Activated CD8-positive, alpha-beta memory T cell treated with anti-CD3 and anti-CD28 coated beads, Interleukin-2, amount 50 U/mL, for 24 hours (primary cell): ENCODE measurements around the gene ASB10.

Experiments used
- DNase-seq: peaks from one replicate; pipeline ENCODE4 v3.0.0-alpha.2; 2020; ENCODE audit errors: extremely low read depth

The ASB10 gene

GRCh38 chr7:151210087-151210854 is 23.2 kb upstream of the ASB10 start, which contains the start of gene H2BK1:
Gene H2BK1, minus strand, starts transcription at chr7:151210488. Its CDS starts 170 bp downstream, at chr7:151210318.
- no peak for DNase-seq

- DNase-seq, result no peak
These were observed 22.5 kb upstream of the ASB10 start for GRCh38 chr7:151209588-151209987.

- DNase-seq, result no peak
These were observed 21.3 kb upstream of the ASB10 start for GRCh38 chr7:151208253-151208862.

GRCh38 chr7:151207804-151208203 is 20.8 kb upstream of the ASB10 start:
- no peak for DNase-seq

- no peak for DNase-seq
These were observed 20.3 kb upstream of the ASB10 start for GRCh38 chr7:151207315-151207714.

- no peak for DNase-seq
These were observed 19.9 kb upstream of the ASB10 start for GRCh38 chr7:151206914-151207313.

- DNase-seq, result no peak
These were observed 18.7 kb upstream of the ASB10 start for GRCh38 chr7:151205730-151206129.

- DNase-seq, result no peak
These were observed 17.5 kb upstream of the ASB10 start for GRCh38 chr7:151204383-151205032.

- DNase-seq, result no peak
These were observed 15.8 kb upstream of the ASB10 start for GRCh38 chr7:151202836-151203235.

GRCh38 chr7:151201751-151202150 is 14.7 kb upstream of the ASB10 start:
- no peak for DNase-seq

- DNase-seq, result no peak
These were observed 14.3 kb upstream of the ASB10 start for GRCh38 chr7:151201344-151201743.

- DNase-seq, result no peak
These were observed 12.1 kb upstream of the ASB10 start for GRCh38 chr7:151198945-151199848.

GRCh38 chr7:151197932-151198331 is 10.9 kb upstream of the ASB10 start:
- DNase-seq, result no peak

GRCh38 chr7:151195616-151196450 is 8.8 kb upstream of the ASB10 start:
- DNase-seq, result no peak

- DNase-seq, result no peak
These were observed 7.1 kb upstream of the ASB10 start for GRCh38 chr7:151194188-151194587.

- no peak for DNase-seq
These were observed 6.3 kb upstream of the ASB10 start for GRCh38 chr7:151193203-151193978.

GRCh38 chr7:151192002-151192539 is 5.0 kb upstream of the ASB10 start:
- DNase-seq, result no peak

GRCh38 chr7:151191544-151191943 is 4.5 kb upstream of the ASB10 start:
- DNase-seq, result no peak

GRCh38 chr7:151189038-151189437 is 2.0 kb upstream of the ASB10 start:
- DNase-seq, result no peak

- no peak for DNase-seq
These were observed 1.1 kb upstream of the ASB10 start for GRCh38 chr7:151188252-151188542.
